ENCODE results near the gene SRGAP3.

The SRGAP3 gene

DNA sequence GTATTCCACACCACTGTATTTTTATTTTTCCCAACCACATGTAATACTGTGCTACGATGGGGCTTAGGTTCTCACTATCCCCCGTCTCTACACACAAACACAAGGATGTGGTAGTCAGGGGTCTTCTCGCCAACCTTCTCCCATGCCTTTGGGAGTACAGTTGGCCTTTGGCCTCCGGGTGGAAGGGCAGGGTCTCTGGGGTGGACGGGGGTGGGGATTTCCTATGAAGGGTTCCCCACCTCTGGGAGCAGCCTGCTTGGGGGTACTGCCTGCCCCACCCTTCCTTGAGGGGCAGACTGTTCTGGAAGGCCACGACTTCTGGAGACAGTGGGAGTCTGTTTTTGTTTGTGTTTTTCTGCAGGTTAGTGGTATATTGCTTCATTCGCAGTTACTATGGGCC, 264.9 kb downstream of the SRGAP3 start:
- Histone ChIP-seq H3F3A (ENCODE audit: insufficient read depth, low read length) (no peaks in the 10 kb centered on the region), H3K36me3 (ENCODE audit: insufficient read depth, low read length) (no peaks in the 10 kb centered on the region), H3K4me2 (ENCODE audit: low read length) (no peak overlapping the region), H3K9me3 (ENCODE audit: low read length) (no peaks in the 10 kb centered on the region), H3K9ac (ENCODE audit: low read length) (no peak overlapping the region), H3K27ac (ENCODE audit: low read depth, low read length, poor library complexity, severe bottlenecking) (no peak overlapping the region), H4K20me1 (ENCODE audit: insufficient read depth, low read length) (no peaks in the 10 kb centered on the region), H3K27me3 (ENCODE audit: insufficient read depth, low read length) (no peaks in the 10 kb centered on the region), H3K9me2 (ENCODE audit: low read depth, low read length) (no peaks in the 10 kb centered on the region), H2AFZ (ENCODE audit: low read length) (no peak overlapping the region), H3K79me2 (ENCODE audit: insufficient read depth, low read length) (no peaks in the 10 kb centered on the region), H3K4me1 (ENCODE audit: insufficient read depth, low read length, severe bottlenecking) (no peaks in the 10 kb centered on the region), H3K4me3 (ENCODE audit: low read depth, low read length, poor library complexity, severe bottlenecking) (no peak overlapping the region)
- TF ChIP-seq, protein P1, sequence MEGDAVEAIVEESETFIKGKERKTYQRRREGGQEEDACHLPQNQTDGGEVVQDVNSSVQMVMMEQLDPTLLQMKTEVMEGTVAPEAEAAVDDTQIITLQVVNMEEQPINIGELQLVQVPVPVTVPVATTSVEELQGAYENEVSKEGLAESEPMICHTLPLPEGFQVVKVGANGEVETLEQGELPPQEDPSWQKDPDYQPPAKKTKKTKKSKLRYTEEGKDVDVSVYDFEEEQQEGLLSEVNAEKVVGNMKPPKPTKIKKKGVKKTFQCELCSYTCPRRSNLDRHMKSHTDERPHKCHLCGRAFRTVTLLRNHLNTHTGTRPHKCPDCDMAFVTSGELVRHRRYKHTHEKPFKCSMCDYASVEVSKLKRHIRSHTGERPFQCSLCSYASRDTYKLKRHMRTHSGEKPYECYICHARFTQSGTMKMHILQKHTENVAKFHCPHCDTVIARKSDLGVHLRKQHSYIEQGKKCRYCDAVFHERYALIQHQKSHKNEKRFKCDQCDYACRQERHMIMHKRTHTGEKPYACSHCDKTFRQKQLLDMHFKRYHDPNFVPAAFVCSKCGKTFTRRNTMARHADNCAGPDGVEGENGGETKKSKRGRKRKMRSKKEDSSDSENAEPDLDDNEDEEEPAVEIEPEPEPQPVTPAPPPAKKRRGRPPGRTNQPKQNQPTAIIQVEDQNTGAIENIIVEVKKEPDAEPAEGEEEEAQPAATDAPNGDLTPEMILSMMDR (IDR thresholded peaks at IDR 0.05; ENCODE audit: low read length), result no peak
- TF ChIP-seq EZH2 (IDR thresholded peaks at IDR 0.05; ENCODE audit: borderline replicate concordance, low read length), result no peak

- no peaks in the 10 kb centered on the region for H4K20me1 ChIP-seq (ENCODE audit: insufficient read depth, low read length)
- no peak overlapping the region for H3K27ac ChIP-seq (ENCODE audit: low read depth, low read length, poor library complexity, severe bottlenecking)
- no peaks in the 10 kb centered on the region for H3K9me2 ChIP-seq (ENCODE audit: low read depth, low read length)
- H3K9ac ChIP-seq (ENCODE audit: low read length), result no peak overlapping the region
- TF ChIP-seq, protein P1 (IDR thresholded peaks at IDR 0.05; ENCODE audit: low read length), result no peak
- no peak for TF ChIP-seq EZH2 (IDR thresholded peaks at IDR 0.05; ENCODE audit: borderline replicate concordance, low read length)
- H3K27me3 ChIP-seq (ENCODE audit: insufficient read depth, low read length), result no peaks in the 10 kb centered on the region
- H3F3A ChIP-seq (ENCODE audit: insufficient read depth, low read length), result no peaks in the 10 kb centered on the region
- H2AFZ ChIP-seq (ENCODE audit: low read length), result no peak overlapping the region
- H3K4me1 ChIP-seq (ENCODE audit: insufficient read depth, low read length, severe bottlenecking), result no peaks in the 10 kb centered on the region
- H3K4me2 ChIP-seq (ENCODE audit: low read length), result no peak overlapping the region
- H3K4me3 ChIP-seq (ENCODE audit: low read depth, low read length, poor library complexity, severe bottlenecking), result no peak overlapping the region
- no peaks in the 10 kb centered on the region for H3K9me3 ChIP-seq (ENCODE audit: low read length)
- no peaks in the 10 kb centered on the region for H3K36me3 ChIP-seq (ENCODE audit: insufficient read depth, low read length)
- H3K79me2 ChIP-seq (ENCODE audit: insufficient read depth, low read length), result no peaks in the 10 kb centered on the region
These were observed 265.4 kb downstream of the SRGAP3 start for GRCh38 chr3:8984081-8984480.

DNA sequence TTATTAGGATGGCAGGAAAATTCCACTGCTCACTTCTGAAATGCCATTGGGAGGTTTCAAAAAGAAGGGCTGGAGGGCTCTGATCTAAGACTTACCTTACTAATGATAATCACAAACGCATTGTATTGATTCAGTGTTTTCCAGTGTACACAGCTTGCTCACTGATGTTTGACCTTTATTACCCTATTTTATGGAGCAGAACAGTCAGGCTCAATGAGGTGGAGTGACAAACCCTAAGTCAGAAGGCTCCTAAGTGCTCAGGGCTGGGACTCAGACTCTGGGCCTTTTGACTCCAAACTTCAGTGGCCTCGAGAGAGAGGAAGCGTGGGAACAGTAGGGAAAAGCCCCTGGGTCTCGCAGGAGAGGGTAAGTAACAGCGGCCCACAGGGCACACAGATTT, 265.9 kb downstream of the SRGAP3 start:
- Histone ChIP-seq H3F3A (ENCODE audit: insufficient read depth, low read length) (no peaks in the 10 kb centered on the region), H3K4me3 (ENCODE audit: low read depth, low read length, poor library complexity, severe bottlenecking) (no peak overlapping the region), H3K9me2 (ENCODE audit: low read depth, low read length) (no peaks in the 10 kb centered on the region), H3K9me3 (ENCODE audit: low read length) (no peaks in the 10 kb centered on the region), H3K36me3 (ENCODE audit: insufficient read depth, low read length) (no peaks in the 10 kb centered on the region), H3K4me2 (ENCODE audit: low read length) (no peak overlapping the region), H3K4me1 (ENCODE audit: insufficient read depth, low read length, severe bottlenecking) (no peaks in the 10 kb centered on the region), H2AFZ (ENCODE audit: low read length) (no peak overlapping the region), H3K9ac (ENCODE audit: low read length) (no peak overlapping the region), H4K20me1 (ENCODE audit: insufficient read depth, low read length) (no peaks in the 10 kb centered on the region), H3K27me3 (ENCODE audit: insufficient read depth, low read length) (no peaks in the 10 kb centered on the region), H3K27ac (ENCODE audit: low read depth, low read length, poor library complexity, severe bottlenecking) (no peak overlapping the region), H3K79me2 (ENCODE audit: insufficient read depth, low read length) (no peaks in the 10 kb centered on the region)
- TF ChIP-seq, protein P1 (IDR thresholded peaks at IDR 0.05; ENCODE audit: low read length), result no peak
- no peak for TF ChIP-seq EZH2 (IDR thresholded peaks at IDR 0.05; ENCODE audit: borderline replicate concordance, low read length)
